K562 (cell line): ENCODE data around the gene CTDNEP1. TPM values are rescaled to one million over a fixed set of nuclear protein-coding genes. Genes with fewer than 3 reads are reported as not detected.

Source experiments
- ATAC-seq: fragments of 200-7000 bp; cut with Tn5 transposase; 3 replicates; pipeline ENCODE4 v1.9.1; 2020; ENCODE audit warnings: moderate library complexity
- BruUV-seq: library from RNA; stranded (reverse); fragments of 400-500 nt; replicated peaks from 2 replicates; lab custom pipeline; 2021; lab: Mats Ljungman, UMichigan
- CTCF ChIA-PET: fragments of 300-600 bp; formaldehyde crosslinking; extraction: SDS; loops from one replicate; lab custom pipeline; 2021; ENCODE audit warnings: low intra/inter-chr PET ratio; lab: Yijun Ruan, JAX
- POLR2A ChIA-PET: fragments of 300-600, 350-650 bp; sonication (Branson Sonifier 250); formaldehyde crosslinking; extraction: SDS; loops from one replicate; lab custom pipeline; 2021; ENCODE audit warnings: antibody characterized with exemption, inconsistent platforms; lab: Yijun Ruan, JAX
- DNase-seq, 4 experiments: peaks; one replicate each; pipeline versions ENCODE4 v3.0.0 to v3.0.0-alpha.2; 2011 to 2018; ENCODE audit warnings: low spot score in 3 of 4, mixed read lengths in 3 of 4; ENCODE audit errors: extremely low read depth in 1 of 4
- FAIRE-seq: peaks from 2 replicates; lab custom pipeline; 2011; peaks lifted over from hg19 to GRCh38; lab: Jason Lieb, UNC
- H2AFZ ChIP-seq: 2 replicates; pipeline ENCODE4 v1.6.0; 2011; ENCODE audit warnings: low read depth, low read length, control low read depth, inconsistent platforms
- H3K27ac ChIP-seq: fragments of 200-600 bp; 3 replicates; pipeline ENCODE4 v1.8.0; 2011; ENCODE audit warnings: low read depth, mild to moderate bottlenecking, control low read depth, inconsistent platforms, low read length, moderate library complexity, mixed read lengths; ENCODE audit errors: extremely low read depth
- H3K27me3 ChIP-seq, 2 experiments: fragments of 300-600 bp in 1 of 2; 2 replicates in 1 of 2; 3 replicates in 1 of 2; pipeline versions ENCODE4 v1.6.0 to v1.8.0; 2011; ENCODE audit warnings: inconsistent platforms in 2 of 2, low read length in 2 of 2, mild to moderate bottlenecking in 1 of 2, mixed read lengths in 1 of 2, moderate library complexity in 1 of 2; ENCODE audit not compliant: control insufficient read depth in 2 of 2, insufficient read depth in 2 of 2
- H3K36me3 ChIP-seq: fragments of 300-600 bp; 3 replicates; pipeline ENCODE4 v1.8.0; 2011; ENCODE audit warnings: mild to moderate bottlenecking, low read length, inconsistent platforms; ENCODE audit not compliant: control insufficient read depth, insufficient read depth
- H3K4me1 ChIP-seq, 2 experiments: fragments of 200-600 bp in 1 of 2; replicated peaks in 1 of 2; 2 replicates in 1 of 2; 3 replicates in 1 of 2; pipeline versions ENCODE4 v1.5.1 to v1.8.0; 2011; ENCODE audit warnings: inconsistent platforms in 2 of 2, low read length in 2 of 2, mild to moderate bottlenecking in 1 of 2, mixed read lengths in 1 of 2, moderate library complexity in 1 of 2; ENCODE audit not compliant: control insufficient read depth in 2 of 2, insufficient read depth in 2 of 2
- H3K4me2 ChIP-seq: 2 replicates; pipeline ENCODE4 v1.6.1; 2011; ENCODE audit warnings: low read length, control low read depth, inconsistent platforms, mixed read lengths; ENCODE audit not compliant: insufficient read depth
- H3K4me3 ChIP-seq: fragments of 200-600 bp; sonication (generic), shearing (Covaris generic); 2 replicates; pipeline ENCODE4 v1.5.1; 2016; ENCODE audit warnings: control low read depth, inconsistent platforms
- H3K79me2 ChIP-seq: fragments of 200-600 bp; 3 replicates; pipeline ENCODE4 v1.8.0; 2011; ENCODE audit warnings: low read length, inconsistent platforms; ENCODE audit not compliant: control insufficient read depth, insufficient read depth
- H3K9ac ChIP-seq, 2 experiments: 2 replicates each; pipeline versions ENCODE4 v1.6.0 to v1.6.1; 2011; ENCODE audit warnings: low read depth in 2 of 2, low read length in 2 of 2, control low read depth in 1 of 2, inconsistent platforms in 1 of 2, mild to moderate bottlenecking in 1 of 2, mixed read lengths in 1 of 2; ENCODE audit not compliant: insufficient read depth in 1 of 2
- H3K9me1 ChIP-seq: one replicate; pipeline ENCODE4 v1.6.0; 2011; ENCODE audit warnings: inconsistent platforms, mild to moderate bottlenecking, low read length, moderate library complexity; ENCODE audit not compliant: control insufficient read depth, insufficient read depth
- H3K9me3 ChIP-seq: replicated peaks from 2 replicates; pipeline ENCODE4 v1.5.1; 2011; ENCODE audit warnings: low read depth, low read length, inconsistent platforms; ENCODE audit not compliant: control insufficient read depth, insufficient read depth
- H4K20me1 ChIP-seq: replicated peaks from 2 replicates; pipeline ENCODE4 v1.6.1; 2011; ENCODE audit warnings: low read length, inconsistent platforms, mixed read lengths; ENCODE audit not compliant: control insufficient read depth, insufficient read depth
- FOXK2 ChIP-seq, 2 experiments: fragments of 450-650 bp; IDR thresholded peaks in 1 of 2; conservative IDR thresholded peaks in 1 of 2; 2 replicates each; pipeline ENCODE4 v1.6.1; 2016; ENCODE audit warnings: low read depth in 2 of 2, mild to moderate bottlenecking in 1 of 2
- HDAC6 ChIP-seq: IDR thresholded peaks from 2 replicates; pipeline ENCODE4 v1.6.1; 2012; ENCODE audit warnings: low read depth, mild to moderate bottlenecking, control low read depth, inconsistent platforms, low read length, moderate library complexity
- NFRKB ChIP-seq: fragments of 450-650 bp; IDR thresholded peaks from 2 replicates; pipeline ENCODE4 v1.6.1; 2016; ENCODE audit warnings: low read depth
- POLR2H ChIP-seq: IDR thresholded peaks from 2 replicates; pipeline ENCODE4 v1.6.1; 2016; ENCODE audit warnings: missing genetic modification characterization, low read depth, mild to moderate bottlenecking, control low read depth, missing compliant biosample characterization, moderate library complexity
- SMARCB1 ChIP-seq: IDR thresholded peaks from 2 replicates; pipeline ENCODE4 v1.6.1; 2011; ENCODE audit warnings: improper control_type of control experiment, low read depth; ENCODE audit not compliant: insufficient read length
- TCF7 ChIP-seq: sonication (generic); IDR thresholded peaks from 2 replicates; pipeline ENCODE4 v1.6.1; 2016; ENCODE audit warnings: antibody characterized with exemption, borderline replicate concordance
- ZFX ChIP-seq: sonication (generic); formaldehyde crosslinking; IDR thresholded peaks from 2 replicates; pipeline ENCODE4 v1.8.0; 2022; ENCODE audit warnings: mild to moderate bottlenecking, missing genetic modification reagents, moderate library complexity
- ZNF277 ChIP-seq: fragments of 250-450 bp; sonication (Bioruptor Pico); IDR thresholded peaks from 2 replicates; pipeline ENCODE4 v1.8.0; 2022; ENCODE audit warnings: inconsistent platforms, mild to moderate bottlenecking, moderate library complexity, borderline replicate concordance
- ZNF445 ChIP-seq: fragments of 250-450 bp; sonication (Bioruptor Pico); IDR thresholded peaks from 2 replicates; pipeline ENCODE4 v1.4.0; 2020; ENCODE audit warnings: low read depth, mild to moderate bottlenecking, moderate library complexity
- WGBS: fragments of 100-300 bp; shearing (Covaris generic); methylation state at CpG from one replicate; pipeline ENCODE4 v1.1.6; 2016; ENCODE audit warnings: low coverage, mixed read lengths; ENCODE audit not compliant: insufficient coverage; ENCODE audit errors: missing lambda C conversion rate; 5-methylcytosine and 5-hydroxymethylcytosine counted together
- in situ Hi-C: fragments of 300-500 bp; cut with MboI; formaldehyde crosslinking; loops from 4 replicates; pipeline ENCODE4 v1.15.0; 2018; ENCODE audit warnings: inconsistent platforms, mixed read lengths
- intact Hi-C: fragments of 100-400 bp; cut with micrococcal nuclease; formaldehyde crosslinking; loops from 2 replicates; pipeline ENCODE4 v1.14.2; 2022
- polyA plus RNA-seq, 8 experiments: library from polyadenylated mRNA; depleted of rRNA in 4 of 8; stranded (reverse) in 5 of 8; unstranded in 3 of 8; fragments of >200 nt; fragmentation: Nextera tagmentation in 2 of 8; fragmentation: Illumina TruSeq in 1 of 8; extraction: Ambion mirVana in 2 of 8; extraction: Trizol in 1 of 8; gene quantifications; 2 replicates each; pipeline versions ENCODE4 v1.2.1 to v1.2.3, GENCODE V29; 2011 to 2014; ENCODE audit warnings: inconsistent platforms in 1 of 8, missing spikeins in 1 of 8
- total RNA-seq, 7 experiments: library from RNA; depleted of rRNA in 6 of 7; stranded (reverse); fragments of >200 nt in 6 of 7; fragmentation: Illumina TruSeq in 2 of 7; extraction: Trizol in 2 of 7; gene quantifications; 2 replicates each; pipeline versions ENCODE4 v1.2.1 to v1.2.3, GENCODE V29; 2011 to 2021; ENCODE audit warnings: low replicate concordance in 1 of 7
- TF ChIP-seq, protein P1 (sequence below): sonication (generic); formaldehyde crosslinking; IDR thresholded peaks from 2 replicates; pipeline ENCODE4 v1.8.0; 2023; ENCODE audit warnings: mild to moderate bottlenecking, missing genetic modification reagents
- TF ChIP-seq, protein P2 (sequence below), 3 experiments: fragments of 200-800 bp in 1 of 3; fragments of 250-450 bp in 1 of 3; fragments of 450-650 bp in 1 of 3; sonication (Bioruptor Pico) in 1 of 3; sonication (Bioruptor generic) in 1 of 3; formaldehyde crosslinking in 1 of 3; IDR thresholded peaks; 2 replicates each; pipeline versions ENCODE4 v1.6.1 to v1.8.0; 2016 to 2022; ENCODE audit warnings: mild to moderate bottlenecking in 2 of 3, missing genetic modification characterization in 2 of 3, missing compliant biosample characterization in 1 of 3, moderate library complexity in 1 of 3

CTDNEP1 gene
- total and polyA plus RNA-seq, 9 of the 15 experiments (the other 6 are each of a cell fraction or from before 2014, with no cell fraction given) = 10.7 to 150 (median 28.5) TPM

DNA sequence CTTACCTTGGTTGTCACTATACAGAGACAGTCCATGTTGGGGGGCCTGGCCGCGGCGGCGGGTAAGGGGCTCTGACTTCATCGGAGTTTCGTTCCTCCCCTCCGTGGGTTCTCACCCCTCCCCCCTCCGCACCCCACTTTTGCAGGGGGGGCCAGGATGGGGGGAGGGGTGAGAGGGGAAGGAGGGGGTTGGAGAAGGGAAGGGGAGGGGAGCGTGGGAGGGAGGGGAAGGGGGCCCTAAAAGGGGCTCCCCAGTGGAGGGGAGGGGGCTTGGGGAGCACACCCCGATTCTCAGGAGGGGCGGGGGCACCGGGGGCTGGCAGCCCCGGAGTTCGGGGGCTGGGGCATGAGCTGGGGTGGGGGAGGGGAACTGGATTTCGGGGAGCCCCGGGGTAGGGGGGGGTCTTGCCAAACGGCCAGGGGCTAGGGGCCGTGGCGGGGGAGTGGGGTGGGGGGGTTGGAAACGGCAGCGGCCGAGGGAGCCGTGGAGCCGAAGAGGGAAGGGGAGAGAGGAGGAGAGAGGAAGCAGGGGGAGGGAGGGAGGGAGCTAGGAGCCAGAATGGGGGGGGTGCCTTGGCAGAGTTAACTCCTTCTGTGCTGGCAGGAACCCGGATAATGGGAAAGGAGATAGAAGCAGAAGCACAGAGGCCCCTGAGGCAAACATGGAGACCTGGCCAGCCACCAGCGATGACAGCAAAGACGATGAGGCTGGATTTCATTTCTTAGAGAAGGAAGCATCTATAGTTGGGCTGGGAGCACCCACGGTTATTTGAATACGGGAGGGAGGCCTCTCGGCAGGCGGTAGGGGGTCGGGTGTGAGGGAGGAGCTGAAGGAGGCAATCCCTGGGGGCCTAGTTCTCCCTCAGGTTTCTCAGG is 34.2 kb downstream of the CTDNEP1 start:
- Histone ChIP-seq H3K4me1 (peaks cover 40 to 60% of the 10 kb centered on the region in 2 experiments), H3K4me2 (peak overlapping the region; percentile 73), H4K20me1 (peaks cover 6% of the 10 kb centered on the region), H3K79me2 (peaks cover 50% of the 10 kb centered on the region), H3K9me3 (no peaks in the 10 kb centered on the region), H3K27me3 (no peaks in the 10 kb centered on the region), H3K27ac (peak overlapping the region; percentile 90; the same call in 2 of the 3 replicates), H3K36me3 (peaks cover 19% of the 10 kb centered on the region; the same call in 2 of the 3 replicates), H3K9me1 (peaks cover 6% of the 10 kb centered on the region), H3K4me3 (peak overlapping the region; percentile 44), H2AFZ (peak overlapping the region; percentile 94), H3K9ac (peak overlapping the region; percentile 30 to 99; a peak in 2 of 4 replicates)
- POLR2A ChIA-PET = interaction anchor here (0.6 kb wide), 2 partner anchors 135 to 180 kb away, joined by 3 read pairs; no protein-coding TSS in a partner anchor
- CTCF ChIA-PET = no interaction called here
- in situ Hi-C loops = no loop called here
- DNase-seq (peak; percentile 45 to 77 (median 56)), ATAC-seq (no peak), FAIRE-seq (no peak)
- WGBS = 6% methylated on average over 3 of the region's 32 CpGs
- BruUV-seq = no TSS peak
- intact Hi-C loops = no loop called here
- TF ChIP-seq SMARCB1 (no peak), ZFX (CRISPR knock-in tag) (0 out of 2 replicates have a peak, but pooled peaks have one; percentile 7), ZNF445 (no peak), HDAC6 (no peak), TCF7 (no peak), ZNF277 (CRISPR knock-in tag) (no peak), NFRKB (no peak), FOXK2 (conservative IDR thresholded peaks at IDR 0.05 in 1 of 2, IDR thresholded peaks at IDR 0.05 in 1 of 2; ENCODE audit: low read depth in 2 of 2) (no peak), POLR2H (no peak)
- TF ChIP-seq, protein P1, sequence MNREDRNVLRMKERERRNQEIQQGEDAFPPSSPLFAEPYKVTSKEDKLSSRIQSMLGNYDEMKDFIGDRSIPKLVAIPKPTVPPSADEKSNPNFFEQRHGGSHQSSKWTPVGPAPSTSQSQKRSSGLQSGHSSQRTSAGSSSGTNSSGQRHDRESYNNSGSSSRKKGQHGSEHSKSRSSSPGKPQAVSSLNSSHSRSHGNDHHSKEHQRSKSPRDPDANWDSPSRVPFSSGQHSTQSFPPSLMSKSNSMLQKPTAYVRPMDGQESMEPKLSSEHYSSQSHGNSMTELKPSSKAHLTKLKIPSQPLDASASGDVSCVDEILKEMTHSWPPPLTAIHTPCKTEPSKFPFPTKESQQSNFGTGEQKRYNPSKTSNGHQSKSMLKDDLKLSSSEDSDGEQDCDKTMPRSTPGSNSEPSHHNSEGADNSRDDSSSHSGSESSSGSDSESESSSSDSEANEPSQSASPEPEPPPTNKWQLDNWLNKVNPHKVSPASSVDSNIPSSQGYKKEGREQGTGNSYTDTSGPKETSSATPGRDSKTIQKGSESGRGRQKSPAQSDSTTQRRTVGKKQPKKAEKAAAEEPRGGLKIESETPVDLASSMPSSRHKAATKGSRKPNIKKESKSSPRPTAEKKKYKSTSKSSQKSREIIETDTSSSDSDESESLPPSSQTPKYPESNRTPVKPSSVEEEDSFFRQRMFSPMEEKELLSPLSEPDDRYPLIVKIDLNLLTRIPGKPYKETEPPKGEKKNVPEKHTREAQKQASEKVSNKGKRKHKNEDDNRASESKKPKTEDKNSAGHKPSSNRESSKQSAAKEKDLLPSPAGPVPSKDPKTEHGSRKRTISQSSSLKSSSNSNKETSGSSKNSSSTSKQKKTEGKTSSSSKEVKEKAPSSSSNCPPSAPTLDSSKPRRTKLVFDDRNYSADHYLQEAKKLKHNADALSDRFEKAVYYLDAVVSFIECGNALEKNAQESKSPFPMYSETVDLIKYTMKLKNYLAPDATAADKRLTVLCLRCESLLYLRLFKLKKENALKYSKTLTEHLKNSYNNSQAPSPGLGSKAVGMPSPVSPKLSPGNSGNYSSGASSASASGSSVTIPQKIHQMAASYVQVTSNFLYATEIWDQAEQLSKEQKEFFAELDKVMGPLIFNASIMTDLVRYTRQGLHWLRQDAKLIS (CRISPR knock-in tag) = no peak
- TF ChIP-seq, protein P2, sequence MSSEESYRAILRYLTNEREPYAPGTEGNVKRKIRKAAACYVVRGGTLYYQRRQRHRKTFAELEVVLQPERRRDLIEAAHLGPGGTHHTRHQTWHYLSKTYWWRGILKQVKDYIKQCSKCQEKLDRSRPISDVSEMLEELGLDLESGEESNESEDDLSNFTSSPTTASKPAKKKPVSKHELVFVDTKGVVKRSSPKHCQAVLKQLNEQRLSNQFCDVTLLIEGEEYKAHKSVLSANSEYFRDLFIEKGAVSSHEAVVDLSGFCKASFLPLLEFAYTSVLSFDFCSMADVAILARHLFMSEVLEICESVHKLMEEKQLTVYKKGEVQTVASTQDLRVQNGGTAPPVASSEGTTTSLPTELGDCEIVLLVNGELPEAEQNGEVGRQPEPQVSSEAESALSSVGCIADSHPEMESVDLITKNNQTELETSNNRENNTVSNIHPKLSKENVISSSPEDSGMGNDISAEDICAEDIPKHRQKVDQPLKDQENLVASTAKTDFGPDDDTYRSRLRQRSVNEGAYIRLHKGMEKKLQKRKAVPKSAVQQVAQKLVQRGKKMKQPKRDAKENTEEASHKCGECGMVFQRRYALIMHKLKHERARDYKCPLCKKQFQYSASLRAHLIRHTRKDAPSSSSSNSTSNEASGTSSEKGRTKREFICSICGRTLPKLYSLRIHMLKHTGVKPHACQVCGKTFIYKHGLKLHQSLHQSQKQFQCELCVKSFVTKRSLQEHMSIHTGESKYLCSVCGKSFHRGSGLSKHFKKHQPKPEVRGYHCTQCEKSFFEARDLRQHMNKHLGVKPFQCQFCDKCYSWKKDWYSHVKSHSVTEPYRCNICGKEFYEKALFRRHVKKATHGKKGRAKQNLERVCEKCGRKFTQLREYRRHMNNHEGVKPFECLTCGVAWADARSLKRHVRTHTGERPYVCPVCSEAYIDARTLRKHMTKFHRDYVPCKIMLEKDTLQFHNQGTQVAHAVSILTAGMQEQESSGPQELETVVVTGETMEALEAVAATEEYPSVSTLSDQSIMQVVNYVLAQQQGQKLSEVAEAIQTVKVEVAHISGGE (CRISPR knock-in tag; IDR thresholded peaks at IDR 0.05) = no peak
